NCI-H1048 (cell line): ENCODE results near the gene FRAS1.

Source experiments
- DNase-seq: peaks from one replicate; lab custom pipeline; 2025; lab: John Stamatoyannopoulos, UW

The FRAS1 gene

DNA sequence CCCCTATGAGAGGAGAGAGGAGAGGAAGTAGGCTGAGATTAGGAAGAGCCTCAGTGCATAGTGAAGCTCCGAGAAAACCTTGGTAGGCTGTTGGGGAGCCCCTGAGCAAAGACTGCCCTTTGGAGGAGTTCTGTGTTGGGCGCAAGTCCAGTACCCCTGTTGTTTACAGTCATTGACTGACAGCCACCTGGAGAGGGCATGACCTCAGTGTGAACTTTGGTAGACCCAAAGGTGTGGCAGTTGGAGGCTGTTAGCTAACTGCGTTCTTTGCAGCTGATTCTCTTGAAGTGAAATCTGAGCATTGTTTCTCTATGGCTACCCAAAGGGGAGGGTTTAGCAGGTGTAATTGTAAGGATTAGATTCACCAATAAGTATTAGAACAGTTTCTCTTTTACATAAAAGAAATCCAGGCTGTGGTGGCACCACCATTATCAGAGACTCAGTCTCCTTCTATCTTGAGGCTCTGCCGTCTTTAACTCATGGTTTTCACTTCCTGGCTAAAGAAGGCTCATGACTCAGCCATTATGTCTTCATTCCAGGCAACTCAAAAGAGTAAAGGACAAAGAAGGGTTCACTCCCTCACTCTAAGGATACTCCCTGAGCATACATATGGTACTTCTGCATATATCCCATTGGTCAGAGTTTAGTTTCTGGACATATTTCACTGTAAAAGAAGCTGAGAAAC, 527.9 kb downstream of the FRAS1 start:
- no peak for DNase-seq

DNA sequence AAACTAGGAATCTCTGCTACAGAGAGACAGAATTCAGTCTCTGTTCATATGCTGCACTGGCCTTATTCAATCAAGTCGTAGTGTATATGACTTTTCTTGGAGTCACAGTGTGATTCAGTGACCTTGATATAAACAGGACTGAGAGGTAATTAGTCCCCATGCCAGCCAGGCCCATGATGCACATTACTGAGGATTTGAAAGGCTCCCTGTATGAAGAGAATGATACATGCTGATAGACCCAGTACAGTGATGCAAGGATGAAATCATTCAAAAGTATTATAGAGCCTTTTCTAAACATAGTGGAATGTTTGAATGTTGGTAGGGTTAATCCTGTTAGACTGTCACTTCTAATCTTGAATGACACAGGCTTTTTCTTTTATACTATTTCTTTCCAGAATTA, 528.5 kb downstream of the FRAS1 start:
- DNase-seq = no peak

GRCh38 chr4:78588894-78589545, 531.9 kb downstream of the FRAS1 start:
- DNase-seq = no peak

GRCh38 chr4:78591404-78591803, 534.3 kb downstream of the FRAS1 start:
- DNase-seq = no peak

DNA sequence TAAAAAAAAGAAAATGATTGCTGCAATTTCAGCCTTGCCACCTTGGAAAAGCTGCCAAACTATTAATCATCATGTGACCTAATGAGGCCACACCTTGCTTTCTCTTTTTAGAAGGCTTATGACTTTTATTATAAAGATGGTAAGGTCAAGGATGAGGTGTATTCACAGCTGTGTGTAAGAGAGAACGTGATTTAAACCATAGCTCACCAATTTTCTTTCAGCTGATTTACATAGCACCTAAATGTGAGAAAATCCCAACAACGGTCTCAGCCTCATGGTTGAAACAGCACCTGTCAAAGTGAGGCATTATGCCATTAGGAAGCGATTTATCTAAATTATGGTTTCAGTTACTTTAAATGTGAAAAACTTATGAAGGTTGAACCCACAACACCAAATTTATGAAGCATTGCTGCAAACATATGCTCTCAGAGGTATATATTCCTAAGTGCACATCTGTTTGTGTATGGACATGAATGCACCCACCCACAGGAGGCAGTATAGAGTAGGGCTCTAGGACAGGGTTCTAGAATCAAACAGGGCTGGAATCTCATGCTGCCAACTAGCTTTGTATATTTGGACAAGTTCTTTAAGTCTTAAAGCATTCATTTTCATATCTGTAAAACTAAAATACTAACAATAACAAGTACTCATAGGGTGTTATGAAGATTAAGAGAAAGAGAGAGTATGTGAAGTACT, 535.1 kb downstream of the FRAS1 start:
- no peak for DNase-seq
